ENCODE measurements around the gene NDUFA13.

- no peak for TF ChIP-seq CTCF (IDR thresholded peaks at IDR 0.05)
- TF ChIP-seq POLR2A (IDR thresholded peaks at IDR 0.05), result no peak
Observed at GRCh38 chr19:19532806-19533701, 17.0 kb downstream of the NDUFA13 start.
